Measurements from ENCODE around the gene RAPGEF4. TPM values are rescaled to one million over a fixed set of nuclear protein-coding genes. Genes with fewer than 3 reads are reported as not detected.

RAPGEF4 gene
- total RNA-seq, 4 donors from 2014 or later: 1.4 to 5.5 (median 1.8) TPM

GRCh38 chr2:172846551-172846950, 110.9 kb downstream of the RAPGEF4 start:
- DNase-seq: no peak
- TF ChIP-seq POLR2A (IDR thresholded peaks at IDR 0.05) (no peak), CTCF (IDR thresholded peaks at IDR 0.05 in 4 of 5, conservative IDR thresholded peaks at IDR 0.05 in 1 of 5) (no peak)
- in situ Hi-C loops (cut with MboI; ENCODE audit: low sequenced_read_pairs in 4 of 4) (no loop called here), intact Hi-C loops (cut with DNase I; ENCODE audit: low total_unique reads) (no loop called here)
- no peaks in the 10 kb centered on the region for H3K27me3 ChIP-seq
- no peaks in the 10 kb centered on the region for H3K9me3 ChIP-seq
- H3K4me3 ChIP-seq: no peak overlapping the region
- no peak for ATAC-seq
- H3K27ac ChIP-seq: no peak overlapping the region
- H3K36me3 ChIP-seq: no peaks in the 10 kb centered on the region
- H3K4me1 ChIP-seq: peaks cover 0 to 21% of the 10 kb centered on the region in 2 donors

DNA sequence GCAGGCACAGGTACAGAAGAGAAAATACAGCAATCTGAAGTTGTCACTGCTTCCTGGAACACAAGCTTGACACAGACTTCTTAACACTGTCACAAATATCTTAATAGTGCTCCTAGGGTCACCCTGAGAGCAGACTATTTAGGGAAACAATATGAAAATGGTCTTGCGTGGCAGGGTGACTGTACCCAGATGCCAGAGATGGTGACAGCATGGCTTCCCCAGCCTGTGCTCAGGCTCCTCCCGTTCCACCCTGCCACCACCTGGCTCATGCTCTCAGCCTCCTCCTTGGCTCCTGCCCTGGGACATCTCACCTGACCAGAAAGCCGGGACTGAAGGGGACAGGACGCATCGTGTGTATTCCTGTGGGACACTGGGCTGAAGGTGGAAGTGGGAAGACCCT, 111.5 kb downstream of the RAPGEF4 start:
- TF ChIP-seq CTCF (IDR thresholded peaks at IDR 0.05 in 4 of 5, conservative IDR thresholded peaks at IDR 0.05 in 1 of 5) (no peak), POLR2A (IDR thresholded peaks at IDR 0.05) (no peak)
- no peak for DNase-seq
- Histone ChIP-seq H3K36me3 (no peaks in the 10 kb centered on the region), H3K27ac (no peak overlapping the region), H3K4me3 (no peak overlapping the region), H3K9me3 (no peaks in the 10 kb centered on the region), H3K4me1 (peaks cover 0 to 21% of the 10 kb centered on the region in 2 donors), H3K27me3 (no peaks in the 10 kb centered on the region)
- in situ Hi-C loops (cut with MboI; ENCODE audit: low sequenced_read_pairs in 4 of 4) (no loop called here), intact Hi-C loops (cut with DNase I; ENCODE audit: low total_unique reads) (no loop called here)
- ATAC-seq: no peak

DNA sequence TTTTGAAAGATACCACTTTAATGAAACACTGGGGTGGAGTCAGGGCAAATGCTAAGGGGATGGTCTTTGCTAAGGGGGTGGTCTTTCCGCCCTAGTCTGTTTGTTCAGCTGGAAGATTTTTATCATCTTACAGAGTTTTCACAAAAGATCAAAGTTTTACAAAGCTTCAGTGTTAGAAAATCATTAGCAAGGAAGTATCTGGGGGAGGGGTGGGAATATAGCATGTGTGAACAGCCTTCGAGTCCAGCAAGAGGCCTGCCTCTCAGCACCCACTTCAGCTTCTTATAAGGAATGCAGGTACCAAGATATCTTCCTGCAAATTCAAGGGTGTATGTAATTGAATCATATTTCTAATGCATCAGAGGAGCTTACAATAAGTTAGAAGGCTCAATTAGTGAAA, 112.9 kb downstream of the RAPGEF4 start:
- intact Hi-C loops (cut with DNase I; ENCODE audit: low total_unique reads) (no loop called here), in situ Hi-C loops (cut with MboI; ENCODE audit: low sequenced_read_pairs in 4 of 4) (no loop called here)
- H3K4me3 ChIP-seq: no peak overlapping the region
- no peaks in the 10 kb centered on the region for H3K9me3 ChIP-seq
- no peak for DNase-seq
- H3K36me3 ChIP-seq: no peaks in the 10 kb centered on the region
- no peaks in the 10 kb centered on the region for H3K27me3 ChIP-seq
- no peak for TF ChIP-seq POLR2A (IDR thresholded peaks at IDR 0.05)
- no peak for TF ChIP-seq CTCF (IDR thresholded peaks at IDR 0.05 in 4 of 5, conservative IDR thresholded peaks at IDR 0.05 in 1 of 5)
- peaks cover 0 to 18% of the 10 kb centered on the region in 2 donors for H3K4me1 ChIP-seq
- ATAC-seq: no peak
- H3K27ac ChIP-seq: no peak overlapping the region

DNA sequence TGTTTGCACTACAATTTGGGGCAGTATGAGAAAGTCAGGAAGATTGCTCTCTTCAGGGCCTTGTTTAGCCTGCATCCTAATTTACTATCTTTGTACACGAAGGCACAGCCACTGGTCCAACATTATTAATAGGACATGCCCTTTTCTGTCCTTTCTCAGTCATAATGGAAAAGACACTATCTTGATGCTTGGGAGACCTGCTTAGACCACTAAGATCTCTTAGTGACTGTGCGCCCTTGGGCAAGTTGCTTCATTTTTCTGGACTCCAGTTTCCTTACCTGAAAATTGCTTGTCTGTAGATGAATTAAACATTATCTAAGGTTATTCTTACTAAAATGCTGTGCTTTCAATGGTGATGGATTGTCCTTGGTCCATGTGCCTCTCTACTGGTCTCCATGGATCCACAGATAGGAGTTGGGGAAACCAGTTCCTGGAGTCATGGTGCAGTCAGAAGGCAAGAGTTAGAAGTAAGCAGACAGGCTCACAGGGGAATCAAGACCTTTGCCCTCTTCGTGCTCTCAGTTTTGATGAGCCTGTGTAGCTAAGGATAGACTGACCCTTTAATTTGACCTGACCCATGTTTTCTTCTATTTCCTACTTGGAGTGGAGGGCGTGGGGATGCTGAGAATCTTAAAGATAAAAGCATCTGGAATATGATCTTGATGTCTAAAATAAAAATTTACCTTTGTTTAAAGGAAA, 114.0 kb downstream of the RAPGEF4 start:
- Histone ChIP-seq H3K36me3 (no peaks in the 10 kb centered on the region), H3K4me1 (peaks cover 0 to 17% of the 10 kb centered on the region in 2 donors), H3K27me3 (no peaks in the 10 kb centered on the region), H3K4me3 (no peak overlapping the region), H3K27ac (no peak overlapping the region), H3K9me3 (no peaks in the 10 kb centered on the region)
- no peak for DNase-seq
- no peak for ATAC-seq
- intact Hi-C loops (cut with DNase I; ENCODE audit: low total_unique reads): no loop called here
- no peak for TF ChIP-seq POLR2A (IDR thresholded peaks at IDR 0.05)
- no peak for TF ChIP-seq CTCF (IDR thresholded peaks at IDR 0.05 in 4 of 5, conservative IDR thresholded peaks at IDR 0.05 in 1 of 5)
- in situ Hi-C loops (cut with MboI; ENCODE audit: low sequenced_read_pairs in 4 of 4): no loop called here

DNA sequence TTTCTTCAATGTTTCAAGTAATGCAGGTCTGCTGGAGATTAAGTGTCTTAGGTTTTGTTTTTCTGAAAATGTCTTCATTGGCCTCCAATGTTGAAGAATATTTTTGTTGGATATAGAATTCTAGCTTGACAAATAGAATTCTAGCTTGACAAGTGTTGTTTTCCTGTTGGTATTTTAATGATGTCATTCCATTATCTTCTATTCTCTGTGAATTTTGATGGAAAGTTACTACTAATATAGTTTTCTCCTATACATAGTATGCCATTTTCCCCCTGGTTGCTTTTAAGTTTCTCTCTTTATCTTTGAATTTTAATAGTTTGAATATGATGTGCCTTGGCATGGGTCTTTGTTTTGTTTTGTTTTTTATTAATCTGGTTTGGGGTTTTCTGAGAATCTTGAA, 119.9 kb downstream of the RAPGEF4 start:
- TF ChIP-seq CTCF (IDR thresholded peaks at IDR 0.05 in 4 of 5, conservative IDR thresholded peaks at IDR 0.05 in 1 of 5) (no peak), POLR2A (IDR thresholded peaks at IDR 0.05) (no peak)
- no peaks in the 10 kb centered on the region for H3K9me3 ChIP-seq
- in situ Hi-C loops (cut with MboI; ENCODE audit: low sequenced_read_pairs in 4 of 4) (no loop called here), intact Hi-C loops (cut with DNase I; ENCODE audit: low total_unique reads) (no loop called here)
- H3K27ac ChIP-seq: no peak overlapping the region
- no peaks in the 10 kb centered on the region for H3K4me1 ChIP-seq
- DNase-seq (no peak), ATAC-seq (no peak)
- H3K4me3 ChIP-seq: no peak overlapping the region
- H3K27me3 ChIP-seq: no peaks in the 10 kb centered on the region
- no peaks in the 10 kb centered on the region for H3K36me3 ChIP-seq
